HG03159 (cell line): ENCODE measurements around the gene COMMD7.

Experiments
- ATAC-seq: cut with Tn5 transposase; IDR thresholded peaks from one replicate; pipeline ENCODE4 v1.9.1; 2021; ENCODE audit warnings: mild to moderate bottlenecking, moderate library complexity; ENCODE audit not compliant: unreplicated experiment

COMMD7 gene

DNA sequence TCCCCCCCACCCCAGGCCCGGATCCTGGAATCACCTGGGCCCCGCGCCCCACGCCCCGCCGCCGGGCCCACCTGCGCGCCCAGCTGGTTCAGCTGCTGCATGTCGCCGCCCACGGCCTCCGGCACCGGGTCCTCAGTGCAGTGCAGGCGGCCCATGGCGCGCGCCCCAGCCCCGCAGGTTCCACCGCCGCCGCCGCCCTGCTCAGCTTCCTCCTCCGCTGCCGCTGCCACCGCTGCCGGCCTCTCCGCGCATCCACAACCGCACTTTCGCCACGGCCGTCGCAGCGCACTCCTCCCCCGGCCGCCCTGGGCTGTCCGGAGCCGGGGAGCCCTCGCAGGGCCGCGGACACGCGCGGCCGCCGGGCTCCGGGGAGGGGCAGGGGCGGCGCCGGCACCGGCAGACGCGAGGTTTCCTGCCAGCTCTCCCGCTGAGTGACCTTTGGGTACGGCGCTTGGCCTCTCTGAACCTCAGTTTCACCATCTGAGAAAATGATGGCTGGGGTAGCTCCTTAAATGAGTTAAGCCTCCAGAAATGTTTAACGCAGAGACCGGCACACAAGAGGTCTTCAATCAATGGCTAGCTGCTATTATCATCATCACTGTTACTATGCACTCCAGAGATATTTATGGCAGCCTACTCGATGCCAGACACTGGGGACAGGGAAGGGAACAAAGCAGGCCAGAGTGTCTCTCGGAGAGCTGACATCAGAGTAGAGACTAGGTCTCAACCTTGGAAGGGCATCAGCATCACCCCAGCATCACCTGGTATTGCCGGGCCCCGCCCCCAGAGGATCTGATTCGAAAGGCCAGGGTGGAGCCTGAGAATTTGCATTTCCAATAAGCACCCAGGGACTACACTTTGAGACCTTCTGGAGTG lies at the start of gene COMMD7:
TSS of gene COMMD7 (minus strand) at position 231 of the 876 bp plus-strand sequence. CDS start at position 155, 76 bp downstream.
- ATAC-seq, result no peak

DNA sequence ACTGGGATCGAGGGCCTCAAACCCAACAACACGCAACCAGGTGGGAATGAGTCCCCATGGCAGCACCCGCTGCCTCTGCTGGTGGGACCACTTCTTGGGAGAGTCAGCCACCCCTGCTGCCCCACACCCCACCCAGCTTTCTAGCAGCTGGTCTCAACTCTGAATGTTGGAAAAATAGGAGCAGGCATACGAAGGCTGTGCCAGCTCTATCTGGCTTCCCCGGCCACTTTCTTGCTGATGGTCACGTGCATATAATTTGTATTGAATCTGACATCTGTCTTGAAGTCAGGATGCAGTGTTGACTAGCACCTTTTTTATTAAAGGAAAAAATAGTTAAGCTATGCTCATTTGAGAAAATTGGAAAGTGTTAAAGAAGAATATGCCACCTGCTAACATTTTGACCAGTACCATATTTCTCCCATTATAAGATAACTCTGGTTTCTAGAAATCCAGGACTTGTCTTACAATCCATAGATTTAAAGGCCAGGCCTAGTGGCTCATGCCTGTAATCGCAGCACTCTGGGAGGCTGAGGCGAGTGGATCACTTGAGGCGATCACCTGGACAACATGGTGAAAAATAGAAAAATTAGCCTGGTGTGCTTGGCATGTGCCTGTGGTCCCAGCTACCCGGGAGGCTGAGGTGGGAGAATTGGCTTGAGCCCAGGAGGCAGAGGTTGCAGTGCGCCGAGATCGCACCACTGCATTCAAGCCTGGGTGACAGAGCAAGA lies 49.6 kb upstream of the COMMD7 start:
- ATAC-seq, result no peak

DNA sequence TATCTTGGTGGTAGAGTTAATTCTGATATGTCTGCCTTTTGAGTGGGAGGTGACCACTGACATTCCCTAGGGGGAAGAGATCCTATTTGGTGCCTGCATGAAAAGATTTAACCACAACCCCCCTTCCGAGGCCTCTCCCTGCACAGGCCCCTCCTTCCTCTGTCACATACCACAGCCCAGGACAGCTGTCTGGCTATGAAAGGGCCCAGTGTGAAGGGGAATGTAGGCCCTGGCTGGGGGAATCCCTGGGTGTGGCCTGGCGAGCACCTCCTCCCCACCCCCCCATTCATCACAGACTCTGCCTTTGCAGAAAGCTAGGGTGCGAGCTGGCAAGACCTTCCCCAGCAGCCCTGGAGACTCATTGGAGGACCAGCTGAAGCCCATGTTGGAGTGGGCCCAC lies 49.0 kb upstream of the COMMD7 start:
- ATAC-seq, result peak; percentile 61

DNA sequence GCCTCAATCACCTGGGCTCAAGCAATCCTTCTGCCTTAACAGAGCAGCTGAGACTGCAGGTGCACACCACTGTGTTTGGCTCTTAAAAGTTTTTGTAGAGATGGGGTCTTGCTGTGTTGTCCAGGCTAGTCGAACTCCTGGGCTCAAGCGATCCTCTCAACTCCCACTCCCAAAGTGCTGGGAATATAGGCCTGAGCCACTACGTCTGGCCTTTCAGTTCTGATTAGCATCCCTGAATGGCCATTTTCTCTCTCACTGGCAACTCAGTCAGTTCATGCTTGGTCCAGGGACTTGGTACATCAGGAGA lies 47.4 kb upstream of the COMMD7 start:
- ATAC-seq, result no peak

DNA sequence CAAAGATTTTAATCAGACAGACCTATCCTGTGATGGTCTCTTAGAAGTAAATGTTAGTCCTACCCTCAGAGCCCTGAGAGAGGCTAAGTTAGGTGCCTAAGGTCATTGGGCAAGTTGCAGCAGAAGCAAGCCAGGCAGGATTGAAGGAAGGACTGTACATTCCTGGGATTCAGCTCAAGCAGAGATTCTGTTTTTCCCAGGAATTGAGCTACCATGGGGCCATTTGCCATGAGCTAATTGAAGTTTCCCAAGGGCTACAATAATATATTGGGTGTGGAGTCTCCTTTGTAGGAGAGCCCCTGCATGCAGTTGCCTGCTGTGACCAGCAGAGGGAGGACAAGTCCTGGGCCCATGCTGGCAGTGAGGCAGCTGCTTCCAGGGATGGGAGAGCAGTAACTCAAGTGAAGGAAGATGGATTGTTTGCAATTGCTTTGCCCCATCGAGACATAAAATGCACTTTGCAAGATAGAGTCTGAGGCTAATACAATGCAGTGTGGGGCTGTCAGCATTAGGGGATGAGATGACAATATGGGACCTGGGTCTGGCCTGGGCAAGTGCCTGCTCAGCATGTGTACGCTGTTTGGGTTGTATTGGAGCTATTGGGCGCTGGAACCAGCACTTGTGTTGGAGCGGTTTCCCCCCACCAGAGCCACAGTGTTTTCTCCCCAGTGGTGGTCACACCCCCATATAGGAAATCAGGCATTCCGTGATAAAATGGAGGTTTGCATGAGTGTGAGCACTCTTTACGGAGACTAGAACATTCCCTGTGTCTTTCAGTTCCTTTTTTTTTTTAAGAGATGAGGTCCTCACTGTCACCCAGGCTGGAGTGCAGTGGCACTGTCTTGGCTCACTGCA lies 46.9 kb upstream of the COMMD7 start:
- ATAC-seq, result no peak

DNA sequence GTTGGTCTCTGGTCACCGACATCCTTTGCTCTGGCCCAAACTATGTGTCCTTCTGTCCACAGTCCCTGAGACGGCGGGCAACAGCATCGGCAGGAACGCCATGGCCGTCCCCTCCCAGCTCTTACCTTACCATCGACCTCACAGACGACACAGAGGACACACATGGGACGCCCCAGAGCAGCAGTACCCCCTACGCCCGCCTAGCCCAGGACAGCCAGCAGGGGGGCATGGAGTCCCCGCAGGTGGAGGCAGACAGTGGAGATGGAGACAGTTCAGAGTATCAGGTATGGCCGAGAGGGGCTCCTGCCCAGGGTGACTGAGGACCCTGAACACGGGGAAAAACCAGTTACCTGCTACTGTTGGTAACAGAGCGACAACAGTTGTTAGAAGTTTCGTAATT lies 43.9 kb upstream of the COMMD7 start:
- no peak for ATAC-seq

DNA sequence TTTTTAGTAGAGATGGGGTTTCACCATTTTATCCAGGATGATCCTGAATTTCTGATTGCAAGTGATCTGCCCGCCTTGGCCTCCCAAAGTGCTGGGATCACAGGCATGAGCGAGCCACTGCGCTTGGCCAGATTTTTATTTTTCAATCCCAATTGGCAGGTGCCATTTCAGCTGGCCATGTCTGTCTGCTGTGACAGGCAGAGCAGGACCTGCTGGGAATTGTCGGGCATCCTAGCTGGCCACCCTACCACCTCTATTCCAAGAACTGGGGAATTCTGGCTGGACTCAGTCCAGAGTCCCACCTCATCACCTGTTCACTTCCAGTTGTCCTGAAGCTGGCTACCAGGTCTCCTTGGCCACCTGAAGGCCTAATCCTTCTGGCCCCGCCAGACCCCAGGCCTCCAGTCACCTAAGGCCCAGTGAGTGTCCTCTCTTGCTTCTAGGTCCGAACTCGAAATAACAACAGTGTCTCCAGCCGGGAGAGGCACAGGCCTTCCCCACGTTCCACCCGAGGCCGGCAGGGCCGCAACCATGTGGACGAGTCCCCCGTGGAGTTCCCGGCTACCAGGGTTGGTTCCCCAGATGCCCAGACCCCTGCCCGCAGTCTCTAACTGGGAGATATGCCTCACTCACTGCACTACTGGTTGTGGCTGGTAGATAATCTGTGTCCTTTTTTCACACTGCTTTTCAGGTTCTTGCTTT lies 42.9 kb upstream of the COMMD7 start:
- no peak for ATAC-seq

DNA sequence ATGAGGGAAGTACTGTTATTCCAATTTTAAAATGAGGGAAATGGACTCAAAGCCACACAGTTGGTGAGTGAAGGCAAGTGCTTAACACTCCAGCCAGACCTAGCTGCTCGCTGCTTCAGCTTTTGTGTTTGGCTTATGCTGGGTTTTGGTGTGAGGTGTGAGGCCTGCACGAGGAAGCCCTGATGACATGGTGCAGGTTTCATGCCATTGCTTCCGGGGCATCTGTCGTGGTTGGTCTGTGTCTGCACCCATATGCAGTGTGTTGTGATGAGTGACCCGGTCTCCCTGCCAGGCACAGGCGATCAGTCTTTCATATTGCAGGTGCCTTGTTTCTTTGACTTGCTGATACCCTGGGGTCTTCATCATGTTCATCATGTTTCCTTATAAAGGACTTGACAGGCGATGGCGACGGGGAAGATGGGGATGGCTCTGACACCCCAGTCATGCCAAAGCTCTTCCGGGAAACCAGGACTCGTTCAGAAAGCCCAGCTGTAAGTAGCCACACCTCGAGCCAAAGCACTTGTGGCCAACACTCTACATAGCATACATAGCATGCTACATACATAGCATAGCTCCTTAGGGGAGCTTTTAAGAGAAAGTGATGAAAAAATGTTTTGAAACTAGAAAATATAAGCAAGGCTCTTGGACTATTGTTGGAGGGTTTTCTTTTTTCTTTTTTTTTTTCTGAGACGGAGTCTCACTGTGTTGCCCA lies 41.3 kb upstream of the COMMD7 start:
- no peak for ATAC-seq

DNA sequence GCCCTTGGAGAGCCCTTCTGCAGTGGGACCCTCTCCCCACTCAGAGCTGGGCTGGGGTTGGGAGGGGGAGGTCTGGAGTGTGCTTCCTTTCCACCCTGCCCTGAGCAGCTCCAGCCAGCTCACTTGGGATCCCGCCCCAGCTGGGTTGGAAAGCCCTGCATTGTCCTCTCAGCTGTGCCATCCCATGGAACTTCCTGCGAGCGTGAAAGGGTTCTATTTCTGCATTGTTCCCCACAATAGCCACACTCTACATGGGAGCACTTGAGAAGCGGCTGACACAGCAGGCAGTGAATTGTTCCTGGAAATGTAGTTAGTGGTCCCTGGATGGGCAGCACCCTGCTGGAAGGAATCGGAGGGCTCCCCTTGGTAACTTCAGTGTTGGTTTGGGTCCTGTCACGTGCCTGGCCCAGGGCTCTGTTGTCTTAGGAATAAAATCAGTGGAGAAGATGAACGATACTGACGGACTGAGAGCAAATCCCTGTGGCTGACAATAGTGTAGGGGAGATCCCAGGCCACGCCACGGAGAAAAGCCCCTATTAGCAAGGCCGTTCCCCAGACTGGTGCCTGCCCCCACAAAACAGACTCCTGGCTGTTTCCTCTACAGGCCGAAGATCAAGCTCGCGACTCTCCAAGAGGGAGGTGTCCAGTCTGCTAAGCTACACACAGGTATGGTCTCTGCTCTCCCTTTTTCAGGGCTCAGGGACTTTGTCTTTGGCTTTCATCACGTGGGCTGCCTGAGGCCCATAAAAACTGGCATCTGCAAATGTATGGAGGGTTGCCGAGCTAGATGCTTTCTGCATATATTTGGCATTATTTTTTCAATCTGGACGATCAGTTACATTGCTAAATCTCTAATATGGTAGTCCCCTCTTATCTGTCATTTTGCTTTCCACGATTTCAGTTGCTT lies 37.7 kb upstream of the COMMD7 start:
- no peak for ATAC-seq

DNA sequence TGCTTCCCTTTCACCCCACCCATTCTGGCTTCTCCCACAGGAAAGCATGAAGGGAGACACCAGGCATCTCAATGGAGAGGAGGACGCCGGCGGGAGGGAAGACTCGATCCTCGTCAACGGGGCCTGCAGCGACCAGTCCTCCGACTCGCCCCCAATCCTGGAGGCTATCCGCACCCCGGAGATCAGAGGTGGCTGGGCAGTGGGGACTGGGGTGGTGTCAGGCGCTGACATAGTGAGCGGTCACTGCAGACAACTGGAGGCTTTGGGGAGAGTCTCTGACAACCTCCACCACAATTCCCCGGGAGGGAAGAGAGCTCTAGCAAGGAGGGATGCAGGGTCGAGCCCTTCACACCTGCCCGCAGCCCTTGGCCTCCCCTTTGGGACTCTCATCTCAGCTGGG lies 37.0 kb upstream of the COMMD7 start:
- no peak for ATAC-seq

DNA sequence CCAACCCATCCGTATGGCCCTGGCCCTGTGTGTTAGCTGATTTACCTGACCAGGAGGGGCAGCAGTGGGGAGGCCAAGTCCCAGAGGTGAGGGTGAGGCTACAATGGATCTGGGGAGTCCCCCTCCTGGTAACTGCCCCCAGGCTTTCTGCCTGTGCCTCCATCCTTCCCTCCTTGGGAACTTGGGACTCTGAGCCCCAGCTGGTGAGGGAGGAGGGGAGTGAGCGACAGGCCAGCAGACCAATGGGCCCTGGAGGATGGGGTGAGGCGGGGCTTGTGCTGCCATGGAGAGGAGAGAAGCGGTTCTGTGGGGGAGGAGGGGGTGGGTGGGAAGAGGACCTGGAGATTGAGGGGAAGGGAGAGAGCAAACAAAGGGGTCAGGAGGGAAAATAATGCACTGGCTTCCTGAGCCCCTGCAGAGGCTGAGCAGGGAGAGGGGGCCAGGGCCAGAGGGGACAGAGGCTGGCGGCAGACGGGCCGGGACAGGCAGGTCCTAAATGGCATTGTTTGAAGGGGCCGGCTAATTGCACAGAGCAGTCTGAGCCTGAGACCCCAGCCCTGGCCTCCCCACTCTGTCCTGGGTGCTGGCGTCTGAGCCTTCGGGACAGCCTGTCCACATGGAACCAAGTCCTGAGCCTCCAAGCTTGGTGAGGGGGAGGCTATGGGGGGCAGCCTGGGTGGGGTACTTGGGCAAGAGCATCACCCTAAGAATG lies 36.4 kb upstream of the COMMD7 start:
- no peak for ATAC-seq

DNA sequence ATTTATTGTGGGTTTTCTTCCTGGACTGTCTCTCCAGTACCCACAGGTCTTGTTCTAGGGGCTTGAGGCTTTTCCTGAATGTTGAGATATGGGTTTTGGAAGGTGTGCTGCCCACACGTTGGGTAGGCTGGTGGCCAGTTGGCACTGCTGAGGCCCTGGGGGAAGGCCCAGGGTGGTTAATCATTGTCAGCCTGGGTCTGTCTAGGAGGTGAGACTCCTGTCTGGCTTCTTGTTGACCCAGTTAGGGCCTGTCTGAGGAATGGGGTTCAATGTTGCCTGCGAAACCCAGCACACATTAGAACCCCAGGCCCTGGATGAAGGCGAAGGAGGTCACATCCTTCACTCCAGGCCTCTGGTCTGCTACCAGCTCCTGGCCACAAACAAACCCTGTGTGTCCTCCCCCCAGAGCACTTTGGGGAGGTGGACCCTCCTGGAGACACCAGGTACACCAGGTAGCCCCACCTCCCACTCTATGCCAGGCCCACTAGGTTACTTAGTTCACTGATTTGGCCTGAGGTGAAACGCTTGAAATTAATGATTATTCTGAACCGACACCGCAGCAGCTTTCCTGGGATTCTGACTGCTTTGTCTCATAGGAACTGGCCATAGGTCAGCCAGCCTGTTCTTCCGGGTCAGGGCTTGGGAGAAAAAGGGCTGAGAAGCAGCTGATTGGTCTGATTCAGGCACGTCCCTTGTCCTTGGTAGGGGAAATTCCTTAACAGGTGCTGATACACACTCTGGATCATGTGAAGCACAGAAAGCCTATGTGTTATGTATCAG lies 34.1 kb upstream of the COMMD7 start:
- no peak for ATAC-seq

DNA sequence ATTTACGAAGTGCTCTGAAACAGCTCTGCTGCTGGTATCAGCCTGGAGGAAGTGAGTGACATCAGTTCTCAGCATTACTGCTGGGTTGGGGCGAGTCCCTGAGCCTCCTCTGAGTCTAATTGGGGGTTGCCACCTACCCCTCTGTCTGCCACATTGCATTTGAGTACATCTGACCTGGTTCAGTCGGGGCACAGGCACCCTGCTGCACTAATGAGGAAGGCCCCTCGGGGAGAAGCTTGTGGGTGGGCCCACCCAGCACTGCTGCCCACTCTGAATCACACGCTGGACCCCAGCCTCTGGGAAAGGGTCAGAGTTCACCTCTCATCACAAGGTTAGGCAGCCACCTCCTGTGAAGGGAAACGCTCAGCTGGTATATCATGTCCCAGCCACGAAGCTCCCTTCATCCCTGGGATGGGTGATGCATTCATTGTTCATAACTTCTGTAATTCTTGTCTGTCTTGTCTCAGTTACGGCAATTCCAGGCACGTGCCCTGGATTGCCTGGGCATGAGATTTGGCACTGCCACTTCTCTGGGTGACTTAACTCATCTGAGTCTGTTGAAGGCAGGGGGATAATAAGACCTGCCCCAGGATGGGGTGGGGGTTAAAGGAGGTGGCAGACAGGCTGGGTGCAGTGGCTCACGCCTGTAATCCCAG lies 32.2 kb upstream of the COMMD7 start:
- no peak for ATAC-seq

DNA sequence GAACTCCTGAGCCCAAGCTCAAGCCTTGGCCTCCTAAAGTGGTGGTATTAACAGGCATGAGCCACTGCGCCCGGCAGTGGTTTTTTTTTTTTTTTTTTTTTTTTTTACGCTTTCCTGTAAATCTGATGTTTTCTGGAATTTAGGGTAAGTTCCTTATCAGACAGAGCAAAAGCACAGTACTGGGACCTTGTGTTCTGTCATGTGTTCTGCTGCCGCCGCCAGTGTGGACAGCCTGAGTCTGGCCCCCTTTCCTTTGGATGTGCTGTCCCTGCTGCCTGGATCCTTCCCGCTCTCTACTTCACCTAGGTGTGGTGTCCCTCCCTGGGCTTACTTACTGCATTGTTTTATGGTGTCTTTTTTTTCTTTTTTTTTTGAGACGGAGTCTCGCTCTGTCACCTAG lies 30.6 kb upstream of the COMMD7 start:
- no peak for ATAC-seq

DNA sequence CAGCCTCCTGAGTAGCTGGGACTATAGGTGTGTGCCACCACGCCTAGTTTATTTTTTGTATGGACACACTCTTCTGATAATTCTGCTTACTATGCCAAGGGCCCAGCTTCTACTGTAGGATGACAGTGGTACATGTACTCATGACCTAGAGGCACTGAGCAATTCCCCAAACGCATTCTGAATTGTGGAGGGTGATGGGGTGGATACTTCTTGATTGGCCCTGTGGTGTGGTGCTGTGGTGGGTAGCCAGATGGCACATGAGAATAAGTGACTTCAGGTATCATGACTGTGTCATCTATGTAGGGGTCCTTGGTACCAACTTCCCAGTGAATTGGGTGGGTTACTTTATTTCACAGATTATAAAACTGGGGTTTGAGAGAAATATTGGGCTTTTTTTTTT lies 30.0 kb upstream of the COMMD7 start:
- ATAC-seq, result no peak

DNA sequence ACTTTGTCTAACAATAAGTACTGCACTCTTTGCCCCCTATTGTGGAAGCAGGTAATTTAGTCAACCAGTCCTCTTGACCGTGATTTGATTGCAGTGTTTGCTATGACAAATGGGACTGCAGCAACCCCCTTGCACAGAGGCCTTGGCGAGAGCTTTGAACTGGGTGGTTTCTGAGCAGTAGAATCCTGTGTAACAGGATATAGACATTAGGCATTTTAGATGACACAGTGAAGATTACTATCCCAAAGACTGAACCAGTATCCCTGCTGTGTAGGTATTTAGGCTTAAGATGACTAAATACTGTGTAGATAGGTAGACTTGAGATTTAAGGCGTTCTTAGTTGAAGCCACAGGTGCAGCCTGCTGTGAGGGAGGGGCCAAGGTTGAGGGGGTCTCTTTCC lies 28.8 kb upstream of the COMMD7 start:
- no peak for ATAC-seq

DNA sequence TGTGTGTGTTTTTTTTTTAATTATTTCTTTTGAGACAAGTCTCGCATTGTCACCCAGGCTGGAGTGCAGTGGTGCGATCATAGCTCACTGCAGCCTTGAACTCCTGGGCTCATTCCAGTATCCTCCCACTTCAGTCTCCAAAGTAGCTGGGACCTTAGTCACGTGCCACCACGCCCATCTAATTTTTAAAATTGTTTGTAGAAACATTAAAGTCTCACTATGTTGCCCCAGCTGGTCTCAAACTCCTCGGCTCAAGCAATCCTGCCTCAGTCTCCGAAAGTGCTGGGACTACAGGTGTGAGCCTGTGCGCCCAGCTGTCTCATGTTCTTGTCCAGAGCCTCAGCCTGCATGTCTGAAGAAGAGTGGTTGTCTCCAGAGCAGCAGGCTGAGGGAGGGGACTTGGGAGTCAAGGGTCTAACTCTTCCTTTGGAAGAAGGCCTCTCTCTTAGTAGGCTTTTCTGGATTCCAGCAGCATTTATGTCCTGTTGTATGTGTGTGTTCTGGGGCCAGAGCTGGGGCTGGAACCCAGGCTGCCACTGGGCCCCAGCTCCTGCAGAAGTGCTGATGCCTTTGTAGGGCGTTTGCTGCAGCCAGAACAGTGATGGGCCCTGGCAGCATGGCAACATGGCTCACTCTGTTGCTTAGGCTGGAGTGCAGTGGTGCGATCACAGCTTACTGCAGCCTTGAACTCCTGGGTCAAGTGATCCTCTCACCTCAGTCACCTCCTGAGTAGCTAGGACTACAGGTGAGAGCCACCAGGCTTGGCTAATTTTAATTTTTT lies 24.3 kb upstream of the COMMD7 start:
- ATAC-seq, result no peak
